Activated CD8-positive, alpha-beta T cell treated with anti-CD3 and anti-CD28 coated beads for 36 hours (primary cell): Measurements from ENCODE around the gene PRR4. TPM values are rescaled to one million over a fixed set of nuclear protein-coding genes. Genes with fewer than 3 reads are reported as not detected.

Experiments
- ATAC-seq: fragments of 200-7000 bp; cut with Tn5 transposase; one replicate; pipeline ENCODE4 v1.10.0; 2021; ENCODE audit warnings: mild to moderate bottlenecking, moderate library complexity
- CTCF ChIA-PET: fragments of 350-600 bp; sonication (Branson Sonifier 250); formaldehyde crosslinking; loops from one replicate; lab custom pipeline; 2021; ENCODE audit warnings: antibody characterized with exemption; lab: Charles Lee
- POLR2A ChIA-PET: fragments of 350-600 bp; sonication (Branson Sonifier 250); formaldehyde crosslinking; loops from one replicate; lab custom pipeline; 2021; ENCODE audit warnings: antibody characterized with exemption; lab: Charles Lee
- DNase-seq: peaks from one replicate; pipeline ENCODE4 v3.0.0-alpha.2; 2020
- H3K27ac Mint-ChIP-seq: one replicate; pipeline ENCODE4 v1.8.0; 2021; ENCODE audit warnings: mild to moderate bottlenecking, mixed read lengths
- H3K27me3 Mint-ChIP-seq: one replicate; pipeline ENCODE4 v1.8.0; 2021; ENCODE audit warnings: mixed read lengths
- H3K36me3 Mint-ChIP-seq: one replicate; pipeline ENCODE4 v1.8.0; 2021; ENCODE audit warnings: low read depth, mixed read lengths
- H3K4me1 Mint-ChIP-seq: one replicate; pipeline ENCODE4 v1.8.0; 2021; ENCODE audit warnings: low read depth, mixed read lengths
- H3K4me3 Mint-ChIP-seq: one replicate; pipeline ENCODE4 v1.8.0; 2021; ENCODE audit warnings: mild to moderate bottlenecking, moderate library complexity, mixed read lengths
- H3K9me3 Mint-ChIP-seq: one replicate; pipeline ENCODE4 v1.8.0; 2021; ENCODE audit warnings: mixed read lengths
- intact Hi-C: fragments of 100-400 bp; cut with micrococcal nuclease; formaldehyde crosslinking; loops from one replicate; pipeline ENCODE4 v1.10.0; 2022
- total RNA-seq, 2 experiments: library from RNA; stranded (reverse); gene quantifications; one replicate each; pipeline ENCODE4 v1.2.3, GENCODE V29; 2021
- TF ChIP-seq, protein P1 (sequence below): fragments of 200-600 bp; IDR thresholded peaks from one replicate; pipeline ENCODE4 v1.8.0; 2022; ENCODE audit warnings: antibody characterized with exemption, mild to moderate bottlenecking

PRR4 gene
- total RNA-seq, 2 experiments from 2014 or later = 0.69 to 3.2 TPM

- H3K36me3 Mint-ChIP-seq = no peaks in the 10 kb centered on the region
- H3K27me3 Mint-ChIP-seq = peaks cover 35% of the 10 kb centered on the region
- ChIA-PET POLR2A (no interaction called here), CTCF (interaction anchor here (2.6 kb wide), 1 partner anchor 390 kb away, joined by 7 read pairs; no protein-coding TSS in a partner anchor)
- TF ChIP-seq, protein P1, sequence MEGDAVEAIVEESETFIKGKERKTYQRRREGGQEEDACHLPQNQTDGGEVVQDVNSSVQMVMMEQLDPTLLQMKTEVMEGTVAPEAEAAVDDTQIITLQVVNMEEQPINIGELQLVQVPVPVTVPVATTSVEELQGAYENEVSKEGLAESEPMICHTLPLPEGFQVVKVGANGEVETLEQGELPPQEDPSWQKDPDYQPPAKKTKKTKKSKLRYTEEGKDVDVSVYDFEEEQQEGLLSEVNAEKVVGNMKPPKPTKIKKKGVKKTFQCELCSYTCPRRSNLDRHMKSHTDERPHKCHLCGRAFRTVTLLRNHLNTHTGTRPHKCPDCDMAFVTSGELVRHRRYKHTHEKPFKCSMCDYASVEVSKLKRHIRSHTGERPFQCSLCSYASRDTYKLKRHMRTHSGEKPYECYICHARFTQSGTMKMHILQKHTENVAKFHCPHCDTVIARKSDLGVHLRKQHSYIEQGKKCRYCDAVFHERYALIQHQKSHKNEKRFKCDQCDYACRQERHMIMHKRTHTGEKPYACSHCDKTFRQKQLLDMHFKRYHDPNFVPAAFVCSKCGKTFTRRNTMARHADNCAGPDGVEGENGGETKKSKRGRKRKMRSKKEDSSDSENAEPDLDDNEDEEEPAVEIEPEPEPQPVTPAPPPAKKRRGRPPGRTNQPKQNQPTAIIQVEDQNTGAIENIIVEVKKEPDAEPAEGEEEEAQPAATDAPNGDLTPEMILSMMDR = no peak
- no peak within 1 kb of the TSS for H3K27ac Mint-ChIP-seq
- DNase-seq (no peak), ATAC-seq (no peak)
- no peaks in the 10 kb centered on the region for H3K4me1 Mint-ChIP-seq
- no peaks in the 10 kb centered on the region for H3K9me3 Mint-ChIP-seq
- H3K4me3 Mint-ChIP-seq = no peak within 1 kb of the TSS
- intact Hi-C loops = no loop called here
These were observed 39.2 kb downstream of the PRR4 start, which contains the start of gene TAS2R9 for GRCh38 chr12:10810068-10810467. TSS of gene TAS2R9 (minus strand) at chr12:10810168. CDS start at chr12:10810075, 93 bp downstream.

DNA sequence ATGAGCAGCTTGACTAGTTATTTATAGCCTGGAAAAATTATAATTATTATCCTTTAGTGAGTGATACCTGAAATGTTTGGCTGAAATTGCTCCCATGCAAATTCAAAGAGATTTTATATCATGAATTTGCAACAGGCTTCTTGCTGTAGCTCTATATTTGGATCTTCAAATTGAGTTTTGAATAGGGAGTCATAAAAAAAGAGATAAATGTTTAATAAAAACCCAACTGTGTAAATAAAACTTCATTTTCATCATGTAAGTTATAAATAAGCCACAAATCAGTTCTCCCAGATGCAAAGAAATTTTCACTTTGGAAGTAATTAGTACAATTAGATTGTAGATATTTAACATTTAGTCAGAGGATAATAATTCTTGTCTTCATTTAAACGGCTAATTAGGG, 42.1 kb downstream of the PRR4 start, which contains the start of gene TAS2R8:
Gene TAS2R8, minus strand, starts transcription at position 101 of the 400 bp plus-strand sequence. CDS start 306 bp downstream, outside the sequence.
- CTCF ChIA-PET = no interaction called here
- intact Hi-C loops = no loop called here
- Mint-ChIP-seq H3K4me1 (no peaks in the 10 kb centered on the region), H3K27ac (no peak within 1 kb of the TSS), H3K4me3 (no peak within 1 kb of the TSS), H3K27me3 (peaks cover 36% of the 10 kb centered on the region), H3K9me3 (no peaks in the 10 kb centered on the region), H3K36me3 (no peaks in the 10 kb centered on the region)
- TF ChIP-seq, protein P1 = no peak
- POLR2A ChIA-PET = no interaction called here
- ATAC-seq = no peak
- no peak for DNase-seq

GRCh38 chr12:10802587-10802986, 46.7 kb downstream of the PRR4 start, which contains the start of gene TAS2R7:
TSS of gene TAS2R7 (minus strand) at chr12:10802627. CDS start at chr12:10802570, 57 bp downstream.
- CTCF ChIA-PET = no interaction called here

GRCh38 chr12:10801741-10802140, 47.5 kb downstream of the PRR4 start:
- TF ChIP-seq, protein P1 = no peak
- intact Hi-C loops = no loop called here
- H3K4me1 Mint-ChIP-seq = no peaks in the 10 kb centered on the region
- DNase-seq (no peak), ATAC-seq (no peak)
- H3K4me3 Mint-ChIP-seq = no peak overlapping the region
- H3K36me3 Mint-ChIP-seq = no peaks in the 10 kb centered on the region
- ChIA-PET POLR2A (no interaction called here), CTCF (no interaction called here)
- H3K27ac Mint-ChIP-seq = no peak overlapping the region
- H3K9me3 Mint-ChIP-seq = no peaks in the 10 kb centered on the region
- peaks cover 32% of the 10 kb centered on the region for H3K27me3 Mint-ChIP-seq

More at GRCh38 chr12:10802587-10802986, 46.7 kb downstream of the PRR4 start, which contains the start of gene TAS2R7:
- no peak within 1 kb of the TSS for H3K4me3 Mint-ChIP-seq
- intact Hi-C loops = no loop called here
- DNase-seq (no peak), ATAC-seq (no peak)
- H3K9me3 Mint-ChIP-seq = no peaks in the 10 kb centered on the region
- TF ChIP-seq, protein P1 = no peak
- no peaks in the 10 kb centered on the region for H3K4me1 Mint-ChIP-seq
- peaks cover 31% of the 10 kb centered on the region for H3K27me3 Mint-ChIP-seq
- H3K36me3 Mint-ChIP-seq = no peaks in the 10 kb centered on the region
- POLR2A ChIA-PET = no interaction called here
- H3K27ac Mint-ChIP-seq = no peak within 1 kb of the TSS

Other genes starting within 250 kb of the PRR4 start
- gene MAGOHB, start 235.9 kb downstream of the PRR4 start, total RNA-seq = 10 to 100 TPM; 80.4 to 85.6 TPM
- 1 to 10 TPM in 1 of 2 experiments, under 1 TPM in 1; 0.70 to 1.1 TPM for gene STYK1, start 175.4 kb downstream of the PRR4 start, total RNA-seq
- 100 to 1,000 TPM; 258 to 273 TPM for gene YBX3, start 126.2 kb downstream of the PRR4 start, total RNA-seq
- gene TAS2R7, start 46.8 kb downstream of the PRR4 start, total RNA-seq = not detected
- not detected for gene TAS2R8, start 42.2 kb downstream of the PRR4 start, total RNA-seq
- gene TAS2R9, start 39.3 kb downstream of the PRR4 start, total RNA-seq = not detected
- not detected for gene TAS2R10, start 23.1 kb downstream of the PRR4 start, total RNA-seq
- gene PRH1, start 34.8 kb upstream of the PRR4 start, total RNA-seq = 10 to 100 TPM in 1 of 2 experiments, 1 to 10 TPM in 1; 8.1 to 12.0 TPM
- under 1 TPM; 0.31 to 0.36 TPM for gene TAS2R13, start 60.1 kb upstream of the PRR4 start, total RNA-seq
- not detected for gene PRH2, start 79.8 kb upstream of the PRR4 start, total RNA-seq
- gene TAS2R14, start 89.8 kb upstream of the PRR4 start, total RNA-seq = 1 to 10 TPM in 1 of 2 experiments, under 1 TPM in 1; 0.97 to 1.0 TPM
- under 1 TPM in 1 of 2 experiments, not detected in 1; 0.63 TPM for gene TAS2R50, start 137.4 kb upstream of the PRR4 start, total RNA-seq
- 1 to 10 TPM in 1 of 2 experiments, under 1 TPM in 1; 0.81 to 1.6 TPM for gene TAS2R20, start 148.8 kb upstream of the PRR4 start, total RNA-seq
- gene TAS2R19, start 173.1 kb upstream of the PRR4 start, total RNA-seq = 1 to 10 TPM; 1.4 to 1.5 TPM
- 1 to 10 TPM; 1.2 to 1.5 TPM for gene TAS2R31, start 181.9 kb upstream of the PRR4 start, total RNA-seq
- 1 to 10 TPM in 1 of 2 experiments, under 1 TPM in 1; 0.45 to 1.3 TPM for gene TAS2R46, start 212.8 kb upstream of the PRR4 start, total RNA-seq
- under 1 TPM; 0.31 to 0.34 TPM for gene TAS2R43, start 242.8 kb upstream of the PRR4 start, total RNA-seq